ENCODE measurements around the gene DPH7. TPM values are rescaled to one million over a fixed set of nuclear protein-coding genes. Genes with fewer than 3 reads are reported as not detected.

DPH7 gene
- total RNA-seq, 1 experiment from 2014 or later = 54.4 TPM

- TF ChIP-seq EZH2phosphoT487 (IDR thresholded peaks at IDR 0.05; ENCODE audit: borderline replicate concordance) (no peak), JUND (IDR thresholded peaks at IDR 0.05) (no peak), CBX3 (IDR thresholded peaks at IDR 0.05; ENCODE audit: low read depth) (no peak), SP1 (IDR thresholded peaks at IDR 0.05; ENCODE audit: low read depth) (no peak), RAD21 (IDR thresholded peaks at IDR 0.05; ENCODE audit: low read depth) (no peak), TCF7L2 (IDR thresholded peaks at IDR 0.05; ENCODE audit: borderline replicate concordance, extremely low read depth, insufficient read depth, insufficient read length) (no peak), CEBPB (IDR thresholded peaks at IDR 0.05; ENCODE audit: low read depth) (no peak), POLR2A (IDR thresholded peaks at IDR 0.05; ENCODE audit: borderline replicate concordance, extremely low read depth, insufficient read depth, insufficient read length) (no peak), ZFX (IDR thresholded peaks at IDR 0.05) (no peak)
These were observed 38.2 kb downstream of the DPH7 start (continued) for GRCh38 chr9:137540536-137540935.

- RAD21 ChIA-PET (ENCODE audit: low non-redundant PET in 1 of 2, low total read pairs in 2 of 2, uncharacterized antibody in 2 of 2, unreplicated experiment in 2 of 2) = no interaction called here
- Histone ChIP-seq H3K27ac (ENCODE audit: low read depth, low read length) (no peak overlapping the region), H3K4me3 (replicated peaks in 1 of 2; ENCODE audit: low read depth in 1 of 2, low read length in 2 of 2) (no peak overlapping the region), H3K9me2 (ENCODE audit: insufficient read depth) (no peaks in the 10 kb centered on the region), H3K27me3 (ENCODE audit: insufficient read depth, low read length) (no peaks in the 10 kb centered on the region), H3K36me3 (ENCODE audit: control insufficient read depth in 1 of 2, insufficient read depth in 2 of 2, low read length in 2 of 2) (no peaks in the 10 kb centered on the region), H3K4me1 (ENCODE audit: control insufficient read depth in 1 of 2, insufficient read depth in 2 of 2, low read length in 2 of 2) (peaks cover 6 to 10% of the 10 kb centered on the region in 2 experiments; a peak in 3 of 4 replicates), H2AFZ (ENCODE audit: low read depth, low read length, poor library complexity, severe bottlenecking) (no peak overlapping the region), H4K20me1 (ENCODE audit: insufficient read depth) (no peaks in the 10 kb centered on the region), H3K9ac (ENCODE audit: low read length) (no peak overlapping the region), H3K79me2 (ENCODE audit: insufficient read depth, low read length) (no peaks in the 10 kb centered on the region), H3K4me2 (ENCODE audit: low read length) (no peak overlapping the region), H3K9me3 (ENCODE audit: control insufficient read depth in 1 of 2, insufficient read depth in 1 of 2, low read depth in 1 of 2, low read length in 2 of 2) (no peaks in the 10 kb centered on the region)
- no peak for DNase-seq (ENCODE audit: low read depth, low spot score)
- CTCF ChIA-PET = no interaction called here
- no peak for ATAC-seq
- intact Hi-C loops (cut with micrococcal nuclease) = no loop called here
- BruUV-seq (replicated peaks) = no TSS peak
- POLR2A ChIA-PET = no interaction called here
- TF ChIP-seq, protein P1, sequence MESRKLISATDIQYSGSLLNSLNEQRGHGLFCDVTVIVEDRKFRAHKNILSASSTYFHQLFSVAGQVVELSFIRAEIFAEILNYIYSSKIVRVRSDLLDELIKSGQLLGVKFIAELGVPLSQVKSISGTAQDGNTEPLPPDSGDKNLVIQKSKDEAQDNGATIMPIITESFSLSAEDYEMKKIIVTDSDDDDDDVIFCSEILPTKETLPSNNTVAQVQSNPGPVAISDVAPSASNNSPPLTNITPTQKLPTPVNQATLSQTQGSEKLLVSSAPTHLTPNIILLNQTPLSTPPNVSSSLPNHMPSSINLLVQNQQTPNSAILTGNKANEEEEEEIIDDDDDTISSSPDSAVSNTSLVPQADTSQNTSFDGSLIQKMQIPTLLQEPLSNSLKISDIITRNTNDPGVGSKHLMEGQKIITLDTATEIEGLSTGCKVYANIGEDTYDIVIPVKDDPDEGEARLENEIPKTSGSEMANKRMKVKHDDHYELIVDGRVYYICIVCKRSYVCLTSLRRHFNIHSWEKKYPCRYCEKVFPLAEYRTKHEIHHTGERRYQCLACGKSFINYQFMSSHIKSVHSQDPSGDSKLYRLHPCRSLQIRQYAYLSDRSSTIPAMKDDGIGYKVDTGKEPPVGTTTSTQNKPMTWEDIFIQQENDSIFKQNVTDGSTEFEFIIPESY (IDR thresholded peaks at IDR 0.05; ENCODE audit: extremely low read depth, insufficient replicate concordance, low read length) = no peak
- no peak for TF ChIP-seq JUND (IDR thresholded peaks at IDR 0.05)
- no peak for TF ChIP-seq POLR2AphosphoS5 (IDR thresholded peaks at IDR 0.05; ENCODE audit: low read depth, low read length)
- no peak for TF ChIP-seq CBX3 (IDR thresholded peaks at IDR 0.05; ENCODE audit: low read depth)
- no peak for TF ChIP-seq TCF7L2 (IDR thresholded peaks at IDR 0.05; ENCODE audit: borderline replicate concordance, extremely low read depth, insufficient read depth, insufficient read length)
- TF ChIP-seq, protein P2, sequence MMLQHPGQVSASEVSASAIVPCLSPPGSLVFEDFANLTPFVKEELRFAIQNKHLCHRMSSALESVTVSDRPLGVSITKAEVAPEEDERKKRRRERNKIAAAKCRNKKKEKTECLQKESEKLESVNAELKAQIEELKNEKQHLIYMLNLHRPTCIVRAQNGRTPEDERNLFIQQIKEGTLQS (IDR thresholded peaks at IDR 0.05) = no peak
- TF ChIP-seq SP1 (IDR thresholded peaks at IDR 0.05; ENCODE audit: low read depth) = no peak
- TF ChIP-seq FOSL1 (IDR thresholded peaks at IDR 0.05; ENCODE audit: low read depth) = no peak
- TF ChIP-seq EGR1 (IDR thresholded peaks at IDR 0.05; ENCODE audit: low read depth) = no peak
- TF ChIP-seq ZNF274 (IDR thresholded peaks at IDR 0.05; ENCODE audit: low read depth, low read length) = no peak
- TF ChIP-seq ELF1 (IDR thresholded peaks at IDR 0.05; ENCODE audit: borderline replicate concordance, low read depth) = no peak
- TF ChIP-seq YY1 (IDR thresholded peaks at IDR 0.05; ENCODE audit: extremely low read depth, insufficient replicate concordance, low read depth, low read length) = no peak
- TF ChIP-seq, protein P3, sequence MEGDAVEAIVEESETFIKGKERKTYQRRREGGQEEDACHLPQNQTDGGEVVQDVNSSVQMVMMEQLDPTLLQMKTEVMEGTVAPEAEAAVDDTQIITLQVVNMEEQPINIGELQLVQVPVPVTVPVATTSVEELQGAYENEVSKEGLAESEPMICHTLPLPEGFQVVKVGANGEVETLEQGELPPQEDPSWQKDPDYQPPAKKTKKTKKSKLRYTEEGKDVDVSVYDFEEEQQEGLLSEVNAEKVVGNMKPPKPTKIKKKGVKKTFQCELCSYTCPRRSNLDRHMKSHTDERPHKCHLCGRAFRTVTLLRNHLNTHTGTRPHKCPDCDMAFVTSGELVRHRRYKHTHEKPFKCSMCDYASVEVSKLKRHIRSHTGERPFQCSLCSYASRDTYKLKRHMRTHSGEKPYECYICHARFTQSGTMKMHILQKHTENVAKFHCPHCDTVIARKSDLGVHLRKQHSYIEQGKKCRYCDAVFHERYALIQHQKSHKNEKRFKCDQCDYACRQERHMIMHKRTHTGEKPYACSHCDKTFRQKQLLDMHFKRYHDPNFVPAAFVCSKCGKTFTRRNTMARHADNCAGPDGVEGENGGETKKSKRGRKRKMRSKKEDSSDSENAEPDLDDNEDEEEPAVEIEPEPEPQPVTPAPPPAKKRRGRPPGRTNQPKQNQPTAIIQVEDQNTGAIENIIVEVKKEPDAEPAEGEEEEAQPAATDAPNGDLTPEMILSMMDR (IDR thresholded peaks at IDR 0.05 in 2 of 3, conservative IDR thresholded peaks at IDR 0.05 in 1 of 3; ENCODE audit: borderline replicate concordance in 1 of 3, insufficient read depth in 1 of 3, low read depth in 2 of 3, low read length in 2 of 3) = no peak
These were observed 40.7 kb downstream of the DPH7 start for GRCh38 chr9:137538058-137538457.

Measured in HCT116 (cell line).